Measurements from ENCODE around the gene SIAH1.
"Not testable (repeated sequence)": the region's sequence is repeated elsewhere in the genome, so short reads cannot be mapped to it uniquely, and the experiment has no call there.

The SIAH1 gene

DNA sequence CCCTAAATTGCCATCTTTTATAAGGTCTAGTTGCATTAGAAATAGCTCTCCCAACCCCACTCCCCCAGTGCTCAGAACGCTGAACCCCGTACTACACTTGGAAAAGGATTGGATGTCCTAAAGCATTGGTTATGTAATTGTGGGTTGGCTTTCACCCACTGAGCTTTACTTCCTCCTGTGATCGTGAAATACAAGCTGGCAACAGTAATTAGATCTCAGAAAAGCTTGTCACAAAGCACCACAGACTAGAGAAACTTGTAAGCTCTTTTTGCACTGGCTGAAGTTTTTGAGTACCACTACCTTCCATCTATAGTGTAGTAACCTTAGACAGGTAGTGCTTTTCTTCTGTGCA is 54.4 kb downstream of the SIAH1 start:
- DNase-seq = no peak

DNA sequence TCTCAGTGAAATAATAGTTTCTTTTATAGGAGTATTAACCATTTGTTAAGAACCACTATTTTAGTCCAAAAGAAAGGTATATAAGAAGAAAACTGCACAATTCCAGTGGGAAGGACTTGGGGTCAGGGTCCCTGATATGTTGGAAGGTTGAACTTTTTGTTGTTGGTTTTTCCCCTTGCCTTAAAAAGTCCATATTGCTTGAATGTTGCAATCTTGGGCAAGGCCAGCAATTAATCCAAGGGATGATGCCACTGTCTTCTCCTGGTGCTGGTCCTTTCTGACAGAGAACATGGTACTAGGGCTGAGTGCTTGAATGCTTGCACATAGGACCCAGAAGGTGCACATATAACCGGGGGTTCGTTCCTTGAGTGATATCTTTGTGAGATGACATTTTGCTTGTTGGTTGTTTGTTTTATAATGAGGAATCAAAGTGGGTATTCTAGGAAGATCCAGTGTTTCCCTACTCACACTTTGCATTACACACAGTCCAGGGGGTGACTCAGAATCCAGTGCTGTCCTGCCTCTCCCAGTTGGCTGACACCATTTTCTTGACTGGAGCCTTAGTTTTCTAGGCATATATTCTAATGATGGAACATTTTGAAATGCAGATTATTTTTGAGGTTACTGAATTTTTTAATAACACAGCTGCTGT is 54.9 kb downstream of the SIAH1 start:
- no peak for DNase-seq

DNA sequence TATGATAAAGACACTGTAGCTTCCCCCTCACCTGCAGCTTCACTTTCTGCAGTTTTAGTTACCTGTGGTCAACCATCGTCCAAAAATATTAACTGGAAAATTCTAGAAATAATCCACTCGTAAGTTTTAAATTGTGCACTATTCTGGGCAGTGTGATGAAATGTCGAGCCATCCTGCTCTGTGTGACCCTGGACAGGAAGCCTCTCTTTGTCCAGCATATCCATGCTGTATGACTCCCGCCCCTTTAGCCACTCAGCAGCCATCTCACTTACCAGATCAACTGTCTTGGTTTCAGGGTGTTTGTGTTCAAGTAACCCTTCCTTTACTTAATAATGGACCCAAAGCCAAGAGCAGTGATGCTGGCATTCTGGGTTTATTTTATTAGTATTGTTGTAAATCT is 56.1 kb downstream of the SIAH1 start:
- DNase-seq = no peak

DNA sequence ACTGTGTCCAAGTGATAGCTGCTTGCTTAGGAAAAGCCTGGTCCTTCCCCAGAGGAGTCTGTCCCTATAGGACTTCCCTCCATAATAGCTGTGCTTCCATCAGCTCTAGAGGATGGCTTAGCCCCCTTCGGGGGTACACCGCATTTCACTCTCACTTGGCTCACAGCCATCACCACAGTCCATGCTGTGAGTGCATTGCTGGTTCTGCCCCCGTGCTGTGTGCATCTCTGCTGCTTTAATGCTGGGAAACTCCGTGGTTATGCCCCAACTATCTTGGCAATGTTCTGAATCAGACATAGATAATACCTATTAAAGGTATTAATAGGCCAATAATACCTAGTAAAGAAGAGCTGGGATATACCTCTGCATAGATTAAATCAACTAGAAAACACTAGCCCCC is 58.3 kb downstream of the SIAH1 start:
- no peak for DNase-seq

DNA sequence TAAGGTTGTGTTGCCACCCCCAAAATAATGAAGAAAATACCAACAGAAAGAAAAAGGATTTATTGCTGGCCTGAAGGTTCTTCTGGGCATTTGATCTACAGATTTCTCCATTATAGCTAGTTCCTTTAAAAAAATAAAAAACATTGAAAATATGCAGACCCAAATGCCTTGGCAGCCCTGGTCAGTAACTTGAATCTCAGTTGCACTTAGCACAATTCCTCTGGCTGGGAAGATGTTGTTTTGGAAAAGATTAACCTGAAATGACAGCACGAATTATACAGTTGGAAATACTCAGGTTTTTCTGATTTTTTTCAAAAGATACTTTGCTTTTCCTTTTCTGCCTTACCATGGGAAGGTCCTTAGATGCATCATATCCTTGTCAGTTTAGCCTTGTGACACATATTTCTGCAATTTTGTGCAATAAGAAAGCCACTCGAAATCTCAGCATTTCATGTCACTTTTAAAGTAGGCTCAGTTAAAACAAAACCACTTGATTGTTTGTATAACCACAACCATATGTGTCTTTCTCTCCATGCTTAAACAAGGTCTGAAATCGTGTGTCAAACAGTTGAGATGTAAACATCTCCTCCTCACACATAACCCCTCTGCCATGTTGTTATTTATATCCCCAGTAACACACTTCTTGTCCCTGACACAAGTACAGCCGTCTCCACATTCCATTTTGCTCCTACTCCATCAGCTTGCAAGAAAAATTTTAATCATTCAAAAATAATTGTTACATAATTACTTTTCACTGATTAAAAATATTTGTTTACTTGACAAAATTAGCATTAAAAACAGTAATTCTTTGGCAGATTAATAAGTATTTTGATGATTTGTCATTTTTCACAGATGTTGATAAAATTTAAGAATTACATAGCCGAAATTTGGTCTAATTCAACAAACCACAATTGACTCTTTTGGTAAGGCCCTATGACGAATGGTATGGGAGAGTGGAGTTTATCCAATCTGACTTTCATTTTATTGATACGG is 61.1 kb downstream of the SIAH1 start:
- no peak for DNase-seq

DNA sequence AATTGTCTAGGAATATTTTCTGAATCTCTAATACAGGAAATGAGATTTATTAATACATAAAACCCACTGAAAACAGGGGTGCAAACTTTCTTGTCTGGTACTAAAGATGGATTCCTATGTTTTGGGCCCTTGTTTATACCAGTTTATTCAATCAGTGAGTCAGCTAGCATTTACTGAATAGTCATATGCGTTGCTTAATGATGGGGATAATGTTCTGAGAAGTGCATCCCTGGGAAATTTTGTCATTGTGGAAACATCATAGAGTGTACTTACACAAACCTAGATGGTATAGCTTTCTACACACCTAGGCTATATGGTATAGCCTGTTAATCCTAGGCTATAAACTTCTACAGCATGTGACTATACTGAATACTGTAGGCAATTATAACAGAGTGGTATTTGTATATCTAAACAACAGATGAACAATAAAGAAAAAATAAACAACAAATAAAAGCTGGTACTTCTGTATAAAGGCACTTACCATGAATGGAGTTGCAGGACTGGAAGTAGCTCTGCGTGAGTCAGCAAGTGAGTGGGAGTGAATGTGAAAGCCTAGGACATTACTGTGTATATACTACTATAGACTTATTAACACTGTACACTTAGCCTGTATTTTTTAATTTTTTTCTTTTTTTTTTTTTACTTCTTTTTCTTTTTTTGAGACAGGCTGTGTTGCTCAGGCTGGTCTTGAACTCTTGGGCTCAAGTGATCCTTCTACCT is 63.7 kb downstream of the SIAH1 start:
- DNase-seq = no peak

DNA sequence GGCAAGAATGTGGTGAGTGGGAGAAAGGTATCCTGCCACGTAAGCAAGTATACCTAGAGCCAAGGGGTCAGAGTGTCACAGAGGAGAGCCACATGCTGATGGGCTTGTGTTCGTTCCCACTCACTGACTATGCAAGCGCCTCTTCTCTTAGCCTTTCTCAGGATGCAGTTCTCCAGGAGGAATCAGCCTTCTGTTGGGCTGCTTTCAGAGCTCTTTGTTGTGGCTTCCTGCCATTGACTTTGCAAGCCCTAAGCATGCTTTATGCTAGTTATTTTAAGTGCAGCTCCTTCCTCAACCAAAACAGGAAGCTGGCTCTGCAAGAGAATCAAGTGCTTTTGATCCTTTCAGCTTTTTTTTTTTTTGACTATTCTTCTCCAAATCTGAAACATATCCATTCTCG is 66.6 kb downstream of the SIAH1 start:
- no peak for DNase-seq

DNA sequence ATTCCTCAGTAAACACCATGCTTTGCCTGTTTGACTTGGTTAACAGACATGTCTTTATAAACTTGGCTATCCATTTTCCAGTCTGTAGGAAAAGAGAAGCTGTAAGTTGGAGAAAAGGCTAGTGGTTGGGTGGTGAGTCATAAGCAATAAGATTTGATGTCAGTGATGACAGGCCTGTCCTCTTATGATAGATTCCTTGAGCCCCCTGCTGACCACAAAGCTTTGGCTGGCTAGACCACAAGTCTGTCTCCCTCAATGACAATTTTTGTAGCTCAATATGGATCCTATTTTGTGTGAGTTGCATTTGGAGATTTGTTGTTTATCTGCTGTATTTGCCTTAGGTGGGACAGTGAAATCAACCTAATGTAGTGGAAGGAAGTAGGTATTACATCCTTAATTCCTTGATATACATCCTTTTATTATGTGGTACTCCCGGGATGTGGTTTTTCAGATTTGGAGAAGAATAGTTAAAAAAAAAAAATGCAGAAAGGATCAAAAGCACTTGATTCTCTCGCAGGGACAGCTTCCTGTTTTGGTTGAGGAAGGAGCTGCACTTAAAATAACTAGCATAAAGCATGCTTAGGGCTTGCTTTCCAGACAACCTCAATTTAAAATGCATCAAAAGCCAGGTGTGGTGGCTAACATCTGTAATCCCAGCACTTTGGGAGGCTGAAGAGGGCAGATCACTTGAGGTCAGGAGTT is 67.4 kb downstream of the SIAH1 start:
- no peak for DNase-seq

DNA sequence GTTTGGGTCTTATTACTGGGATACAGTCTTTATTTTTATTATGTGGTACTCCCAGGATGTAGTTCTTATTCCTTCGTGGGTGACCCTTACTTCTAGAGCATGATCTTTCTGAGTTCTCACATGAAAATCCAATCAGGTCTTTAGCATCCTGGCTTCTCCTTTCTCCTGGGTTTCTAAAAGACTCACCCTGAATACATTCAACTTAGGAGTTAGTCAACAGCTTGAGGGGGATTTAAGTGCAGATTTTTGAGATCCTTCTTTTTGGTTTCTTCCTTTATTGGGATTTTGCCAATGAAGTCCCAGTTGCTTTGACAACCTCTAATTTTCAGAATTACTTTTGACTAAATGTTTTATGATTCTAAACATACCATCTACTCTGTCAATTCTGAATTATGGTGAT is 68.2 kb downstream of the SIAH1 start:
- DNase-seq = no peak

DNA sequence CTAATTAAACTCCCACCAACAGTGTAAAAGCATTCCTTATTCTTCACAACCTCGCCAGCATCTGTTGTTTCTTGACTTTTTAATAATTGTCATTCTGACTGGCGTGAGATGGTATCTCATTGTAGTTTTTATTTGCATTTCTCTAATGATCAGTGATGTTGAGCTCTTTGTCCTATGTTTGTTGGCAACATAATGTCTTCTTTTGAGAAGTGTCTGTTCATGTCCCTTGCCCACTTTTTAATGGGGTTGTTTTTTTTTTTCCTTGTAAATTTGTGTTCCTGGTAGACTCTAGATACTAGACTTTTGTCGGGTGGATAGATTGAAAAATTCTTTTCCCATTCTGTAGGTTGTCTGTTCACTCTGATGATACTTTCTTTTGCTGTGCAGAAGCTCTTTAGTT is 71.3 kb downstream of the SIAH1 start:
- not testable (repeated sequence) for DNase-seq

DNA sequence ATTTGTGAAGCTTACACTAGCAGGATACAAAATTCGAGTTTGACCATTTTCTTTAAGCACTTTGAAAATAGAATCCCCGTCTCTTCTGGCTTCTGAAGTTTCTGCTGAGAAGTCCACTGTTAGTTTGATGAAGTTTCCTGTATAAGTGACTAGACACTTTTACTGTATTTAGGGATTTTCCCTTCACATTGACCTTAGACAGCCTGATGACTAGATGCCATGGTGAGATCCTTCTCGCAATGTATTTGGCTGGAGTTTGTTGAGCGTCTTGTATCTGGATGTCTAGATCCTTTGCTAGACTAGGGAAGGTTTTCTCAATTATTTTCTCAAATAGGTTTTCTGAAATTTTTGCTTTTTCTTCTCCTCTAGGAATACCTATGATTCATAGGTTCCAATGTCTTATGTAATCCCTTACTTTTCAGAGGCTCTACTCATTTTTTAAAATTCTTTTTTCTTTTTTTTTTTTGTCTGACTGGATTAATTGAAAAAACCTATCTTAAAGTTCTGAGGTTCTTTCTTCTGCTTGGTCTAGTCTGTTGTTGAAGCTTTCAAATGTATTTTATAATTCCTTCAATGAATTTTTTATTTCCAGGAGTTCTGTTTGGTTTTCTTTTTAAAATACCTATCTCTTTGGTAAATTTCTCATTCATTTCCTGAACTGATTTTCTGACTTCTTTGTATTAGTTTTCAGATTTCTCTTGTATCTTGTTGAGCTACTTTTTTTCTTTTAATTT is 74.1 kb downstream of the SIAH1 start:
- no peak for DNase-seq

All from T1000 (cell line).